Memory B cell (primary cell): Measurements from ENCODE around the gene MYOF.

Experiments used
- ATAC-seq: fragments of 150-1000 bp; cut with Tn5 transposase; 2 replicates; pipeline ENCODE4 v1.10.0; 2021; ENCODE audit warnings: low read depth, mild to moderate bottlenecking, moderate library complexity
- DNase-seq, 2 donors: peaks; one replicate each; pipeline ENCODE4 v3.0.0; 2022; ENCODE audit warnings: low spot score in 2 of 2
- H3K27ac Mint-ChIP-seq: one replicate; pipeline ENCODE4 v1.8.0; 2022; ENCODE audit warnings: mild to moderate bottlenecking, moderate library complexity, mixed read lengths
- H3K27me3 Mint-ChIP-seq: one replicate; pipeline ENCODE4 v1.8.0; 2022; ENCODE audit warnings: mixed read lengths
- H3K36me3 Mint-ChIP-seq: one replicate; pipeline ENCODE4 v1.8.0; 2022; ENCODE audit warnings: mild to moderate bottlenecking, mixed read lengths
- H3K4me1 Mint-ChIP-seq: one replicate; pipeline ENCODE4 v1.8.0; 2022; ENCODE audit warnings: mixed read lengths
- H3K4me3 Mint-ChIP-seq: one replicate; pipeline ENCODE4 v1.8.0; 2022; ENCODE audit warnings: mild to moderate bottlenecking, moderate library complexity, mixed read lengths
- H3K9me3 Mint-ChIP-seq: one replicate; pipeline ENCODE4 v1.8.0; 2022; ENCODE audit warnings: mixed read lengths

MYOF gene

GRCh38 chr10:93495654-93496321 lies 13.7 kb upstream of the MYOF start:
- peak in 1 of 2 donors; percentile 16 for DNase-seq
- H3K27ac Mint-ChIP-seq, result peak overlapping the region; percentile 83
- peak overlapping the region; percentile 92 for H3K4me3 Mint-ChIP-seq
- no peaks in the 10 kb centered on the region for H3K36me3 Mint-ChIP-seq
- H3K4me1 Mint-ChIP-seq, result peaks cover 16% of the 10 kb centered on the region
- H3K27me3 Mint-ChIP-seq, result peaks cover 8% of the 10 kb centered on the region
- H3K9me3 Mint-ChIP-seq, result no peaks in the 10 kb centered on the region
- ATAC-seq, result peak; percentile 9

GRCh38 chr10:93494494-93494893 lies 12.4 kb upstream of the MYOF start:
- ATAC-seq (no peak), DNase-seq (no peak)
- H3K4me1 Mint-ChIP-seq, result peaks cover 16% of the 10 kb centered on the region
- no peaks in the 10 kb centered on the region for H3K36me3 Mint-ChIP-seq
- H3K27me3 Mint-ChIP-seq, result peaks cover 10% of the 10 kb centered on the region
- no peak overlapping the region for H3K27ac Mint-ChIP-seq
- no peaks in the 10 kb centered on the region for H3K9me3 Mint-ChIP-seq
- no peak overlapping the region for H3K4me3 Mint-ChIP-seq

GRCh38 chr10:93493162-93493561 lies 11.0 kb upstream of the MYOF start:
- Mint-ChIP-seq H3K4me3 (no peak overlapping the region), H3K36me3 (no peaks in the 10 kb centered on the region)

GRCh38 chr10:93491602-93492121 lies 9.5 kb upstream of the MYOF start:
- no peaks in the 10 kb centered on the region for H3K36me3 Mint-ChIP-seq
- no peaks in the 10 kb centered on the region for H3K9me3 Mint-ChIP-seq

More at GRCh38 chr10:93493162-93493561, 11.0 kb upstream of the MYOF start:
- Mint-ChIP-seq H3K27me3 (peaks cover 15% of the 10 kb centered on the region), H3K4me1 (peaks cover 14% of the 10 kb centered on the region), H3K27ac (no peak overlapping the region), H3K9me3 (no peaks in the 10 kb centered on the region)
- no peak for DNase-seq
- no peak for ATAC-seq

GRCh38 chr10:93488956-93489528 lies 6.9 kb upstream of the MYOF start:
- H3K36me3 Mint-ChIP-seq, result no peaks in the 10 kb centered on the region
- H3K27me3 Mint-ChIP-seq, result peaks cover 16% of the 10 kb centered on the region
- H3K4me1 Mint-ChIP-seq, result no peaks in the 10 kb centered on the region
- ATAC-seq (no peak), DNase-seq (no peak)
- no peak overlapping the region for H3K4me3 Mint-ChIP-seq
- no peaks in the 10 kb centered on the region for H3K9me3 Mint-ChIP-seq
- H3K27ac Mint-ChIP-seq, result no peak overlapping the region

More at GRCh38 chr10:93491602-93492121, 9.5 kb upstream of the MYOF start:
- Mint-ChIP-seq H3K4me1 (peaks cover 4% of the 10 kb centered on the region), H3K27ac (no peak overlapping the region), H3K27me3 (peaks cover 19% of the 10 kb centered on the region), H3K4me3 (no peak overlapping the region)
- no peak for ATAC-seq
- DNase-seq, result no peak

- Mint-ChIP-seq H3K4me1 (peaks cover 11% of the 10 kb centered on the region), H3K27me3 (peaks cover 10% of the 10 kb centered on the region), H3K27ac (no peak overlapping the region), H3K36me3 (no peaks in the 10 kb centered on the region), H3K4me3 (no peak overlapping the region), H3K9me3 (no peaks in the 10 kb centered on the region)
- ATAC-seq, result no peak
- DNase-seq, result no peak
Observed at GRCh38 chr10:93485690-93486089, 3.6 kb upstream of the MYOF start.

- H3K4me3 Mint-ChIP-seq, result peak overlapping the region; percentile 85
- no peaks in the 10 kb centered on the region for H3K9me3 Mint-ChIP-seq
- DNase-seq, result no peak
- ATAC-seq, result no peak
- H3K4me1 Mint-ChIP-seq, result peaks cover 11% of the 10 kb centered on the region
- H3K27ac Mint-ChIP-seq, result peak overlapping the region; percentile 66
- H3K27me3 Mint-ChIP-seq, result peaks cover 2% of the 10 kb centered on the region
- no peaks in the 10 kb centered on the region for H3K36me3 Mint-ChIP-seq
Observed at GRCh38 chr10:93481637-93482144, 443 bp downstream of the MYOF start.

GRCh38 chr10:93478873-93479272 lies 3.3 kb downstream of the MYOF start:
- H3K4me1 Mint-ChIP-seq, result peaks cover 11% of the 10 kb centered on the region
- H3K4me3 Mint-ChIP-seq, result no peak overlapping the region
- H3K36me3 Mint-ChIP-seq, result no peaks in the 10 kb centered on the region
- no peaks in the 10 kb centered on the region for H3K9me3 Mint-ChIP-seq
- ATAC-seq (no peak), DNase-seq (no peak)
- no peak overlapping the region for H3K27ac Mint-ChIP-seq
- H3K27me3 Mint-ChIP-seq, result peaks cover 2% of the 10 kb centered on the region

GRCh38 chr10:93476756-93477155 lies 5.4 kb downstream of the MYOF start:
- ATAC-seq, result no peak
- Mint-ChIP-seq H3K27ac (no peak overlapping the region), H3K36me3 (no peaks in the 10 kb centered on the region), H3K27me3 (peaks cover 2% of the 10 kb centered on the region), H3K9me3 (no peaks in the 10 kb centered on the region), H3K4me1 (no peaks in the 10 kb centered on the region), H3K4me3 (no peak overlapping the region)
- DNase-seq, result no peak

- DNase-seq, result no peak
- Mint-ChIP-seq H3K27me3 (peaks cover 2% of the 10 kb centered on the region), H3K4me3 (no peak overlapping the region)
Observed at GRCh38 chr10:93475871-93476270, 6.3 kb downstream of the MYOF start.

GRCh38 chr10:93475227-93475626 lies 6.9 kb downstream of the MYOF start:
- Mint-ChIP-seq H3K36me3 (no peaks in the 10 kb centered on the region), H3K4me3 (no peak overlapping the region), H3K9me3 (no peaks in the 10 kb centered on the region), H3K27me3 (peaks cover 2% of the 10 kb centered on the region), H3K27ac (no peak overlapping the region), H3K4me1 (no peaks in the 10 kb centered on the region)
- DNase-seq, result no peak
- no peak for ATAC-seq

More at GRCh38 chr10:93475871-93476270, 6.3 kb downstream of the MYOF start:
- H3K9me3 Mint-ChIP-seq, result no peaks in the 10 kb centered on the region
- no peak for ATAC-seq
- no peak overlapping the region for H3K27ac Mint-ChIP-seq
- no peaks in the 10 kb centered on the region for H3K36me3 Mint-ChIP-seq
- H3K4me1 Mint-ChIP-seq, result no peaks in the 10 kb centered on the region

GRCh38 chr10:93473804-93474472 lies 8.2 kb downstream of the MYOF start:
- Mint-ChIP-seq H3K27me3 (peaks cover 2% of the 10 kb centered on the region), H3K4me3 (no peak overlapping the region), H3K9me3 (no peaks in the 10 kb centered on the region), H3K4me1 (no peaks in the 10 kb centered on the region), H3K27ac (no peak overlapping the region), H3K36me3 (no peaks in the 10 kb centered on the region)
- DNase-seq (no peak), ATAC-seq (no peak)

GRCh38 chr10:93473161-93473560 lies 9.0 kb downstream of the MYOF start:
- no peak overlapping the region for H3K27ac Mint-ChIP-seq
- H3K27me3 Mint-ChIP-seq, result peaks cover 2% of the 10 kb centered on the region
- no peak overlapping the region for H3K4me3 Mint-ChIP-seq
- H3K9me3 Mint-ChIP-seq, result no peaks in the 10 kb centered on the region
- no peaks in the 10 kb centered on the region for H3K4me1 Mint-ChIP-seq
- H3K36me3 Mint-ChIP-seq, result no peaks in the 10 kb centered on the region
- ATAC-seq (no peak), DNase-seq (no peak)

- H3K4me1 Mint-ChIP-seq, result no peaks in the 10 kb centered on the region
- no peak for DNase-seq
- H3K4me3 Mint-ChIP-seq, result no peak overlapping the region
- no peaks in the 10 kb centered on the region for H3K27me3 Mint-ChIP-seq
- no peak for ATAC-seq
- no peaks in the 10 kb centered on the region for H3K9me3 Mint-ChIP-seq
- H3K27ac Mint-ChIP-seq, result no peak overlapping the region
- no peaks in the 10 kb centered on the region for H3K36me3 Mint-ChIP-seq
Observed at GRCh38 chr10:93471110-93471651, 11.0 kb downstream of the MYOF start.
